Measurements from ENCODE around the gene DHRS7. TPM values are rescaled to one million over a fixed set of nuclear protein-coding genes. Genes with fewer than 3 reads are reported as not detected.
A peak's percentile ranks its signal among the peaks of the same experiment; 100 is the strongest.

Gene DHRS7
- total RNA-seq, 1 donor from 2014 or later = 139 TPM

GRCh38 chr14:60184905-60185555 lies 19.8 kb upstream of the DHRS7 start:
- Histone ChIP-seq H3K36me3 (ENCODE audit: control insufficient read depth in 3 of 3, insufficient read depth in 3 of 3, low read length in 3 of 3) (no peaks in the 10 kb centered on the region), H3K9ac (ENCODE audit: low read depth in 1 of 3, low read length in 3 of 3) (no peak overlapping the region), H3K27ac (ENCODE audit: low read depth, low read length) (no peak overlapping the region), H3K9me3 (ENCODE audit: control insufficient read depth in 3 of 3, low read length in 3 of 3) (no peaks in the 10 kb centered on the region), H3K4me3 (ENCODE audit: low read length in 3 of 3) (no peak overlapping the region), H3K4me1 (ENCODE audit: control insufficient read depth in 3 of 3, insufficient read depth in 3 of 3, low read length in 3 of 3) (peaks cover 0 to 7% (median 4%) of the 10 kb centered on the region in 3 donors), H3K27me3 (ENCODE audit: control insufficient read depth in 3 of 3, insufficient read depth in 3 of 3, low read length in 3 of 3) (no peaks in the 10 kb centered on the region)

GRCh38 chr14:60184146-60184904 lies 19.1 kb upstream of the DHRS7 start:
- H3K27ac ChIP-seq (ENCODE audit: low read depth, low read length) = peak overlapping the region; percentile 76

GRCh38 chr14:60183741-60184140 lies 18.5 kb upstream of the DHRS7 start:
- H3K27me3 ChIP-seq (ENCODE audit: control insufficient read depth in 3 of 3, insufficient read depth in 3 of 3, low read length in 3 of 3) = no peaks in the 10 kb centered on the region
- H3K36me3 ChIP-seq (ENCODE audit: control insufficient read depth in 3 of 3, insufficient read depth in 3 of 3, low read length in 3 of 3) = no peaks in the 10 kb centered on the region
- H3K9ac ChIP-seq (ENCODE audit: low read depth in 1 of 3, low read length in 3 of 3) = peak overlapping the region; percentile 51 to 65 (median 57)
- peaks cover 0 to 7% (median 4%) of the 10 kb centered on the region in 3 donors for H3K4me1 ChIP-seq (ENCODE audit: control insufficient read depth in 3 of 3, insufficient read depth in 3 of 3, low read length in 3 of 3)
- H3K27ac ChIP-seq (ENCODE audit: low read depth, low read length) = peak overlapping the region; percentile 76
- H3K4me3 ChIP-seq (ENCODE audit: low read length in 3 of 3) = peak overlapping the region; percentile 55 to 68 (median 62)
- no peaks in the 10 kb centered on the region for H3K9me3 ChIP-seq (ENCODE audit: control insufficient read depth in 3 of 3, low read length in 3 of 3)

More at GRCh38 chr14:60184146-60184904, 19.1 kb upstream of the DHRS7 start:
- Histone ChIP-seq H3K27me3 (ENCODE audit: control insufficient read depth in 3 of 3, insufficient read depth in 3 of 3, low read length in 3 of 3) (no peaks in the 10 kb centered on the region), H3K9me3 (ENCODE audit: control insufficient read depth in 3 of 3, low read length in 3 of 3) (no peaks in the 10 kb centered on the region), H3K4me3 (ENCODE audit: low read length in 3 of 3) (peak overlapping the region; percentile 55 to 68 (median 62)), H3K4me1 (ENCODE audit: control insufficient read depth in 3 of 3, insufficient read depth in 3 of 3, low read length in 3 of 3) (peaks cover 0 to 7% (median 4%) of the 10 kb centered on the region in 3 donors), H3K36me3 (ENCODE audit: control insufficient read depth in 3 of 3, insufficient read depth in 3 of 3, low read length in 3 of 3) (no peaks in the 10 kb centered on the region), H3K9ac (ENCODE audit: low read depth in 1 of 3, low read length in 3 of 3) (peak overlapping the region; percentile 51 to 65 (median 57))

- H3K27me3 ChIP-seq (ENCODE audit: control insufficient read depth in 3 of 3, insufficient read depth in 3 of 3, low read length in 3 of 3) = no peaks in the 10 kb centered on the region
- H3K4me1 ChIP-seq (ENCODE audit: control insufficient read depth in 3 of 3, insufficient read depth in 3 of 3, low read length in 3 of 3) = peaks cover 0 to 7% (median 4%) of the 10 kb centered on the region in 3 donors
- no peak overlapping the region for H3K4me3 ChIP-seq (ENCODE audit: low read length in 3 of 3)
These were observed 17.9 kb upstream of the DHRS7 start for GRCh38 chr14:60183138-60183537.

GRCh38 chr14:60179431-60179869 lies 14.3 kb upstream of the DHRS7 start:
- H3K4me3 ChIP-seq (ENCODE audit: low read length in 3 of 3) = peak overlapping the region; percentile 7 to 48 (median 30)
- peaks cover 0 to 20% (median 10%) of the 10 kb centered on the region in 3 donors for H3K4me1 ChIP-seq (ENCODE audit: control insufficient read depth in 3 of 3, insufficient read depth in 3 of 3, low read length in 3 of 3)

More at GRCh38 chr14:60183138-60183537, 17.9 kb upstream of the DHRS7 start:
- Histone ChIP-seq H3K36me3 (ENCODE audit: control insufficient read depth in 3 of 3, insufficient read depth in 3 of 3, low read length in 3 of 3) (no peaks in the 10 kb centered on the region), H3K9ac (ENCODE audit: low read depth in 1 of 3, low read length in 3 of 3) (no peak overlapping the region), H3K27ac (ENCODE audit: low read depth, low read length) (peak overlapping the region; percentile 76), H3K9me3 (ENCODE audit: control insufficient read depth in 3 of 3, low read length in 3 of 3) (no peaks in the 10 kb centered on the region)

GRCh38 chr14:60178820-60179219 lies 13.6 kb upstream of the DHRS7 start:
- no peak overlapping the region for H3K4me3 ChIP-seq (ENCODE audit: low read length in 3 of 3)
- H3K9ac ChIP-seq (ENCODE audit: low read depth in 1 of 3, low read length in 3 of 3) = peak overlapping the region in 1 of 3 donors; percentile 67

More at GRCh38 chr14:60179431-60179869, 14.3 kb upstream of the DHRS7 start:
- H3K9me3 ChIP-seq (ENCODE audit: control insufficient read depth in 3 of 3, low read length in 3 of 3) = no peaks in the 10 kb centered on the region
- no peaks in the 10 kb centered on the region for H3K36me3 ChIP-seq (ENCODE audit: control insufficient read depth in 3 of 3, insufficient read depth in 3 of 3, low read length in 3 of 3)
- no peaks in the 10 kb centered on the region for H3K27me3 ChIP-seq (ENCODE audit: control insufficient read depth in 3 of 3, insufficient read depth in 3 of 3, low read length in 3 of 3)
- peak overlapping the region; percentile 93 for H3K27ac ChIP-seq (ENCODE audit: low read depth, low read length)
- peak overlapping the region in 1 of 3 donors; percentile 67 for H3K9ac ChIP-seq (ENCODE audit: low read depth in 1 of 3, low read length in 3 of 3)

GRCh38 chr14:60178164-60178563 lies 13.0 kb upstream of the DHRS7 start:
- H3K27ac ChIP-seq (ENCODE audit: low read depth, low read length) = peak overlapping the region; percentile 93
- H3K27me3 ChIP-seq (ENCODE audit: control insufficient read depth in 3 of 3, insufficient read depth in 3 of 3, low read length in 3 of 3) = no peaks in the 10 kb centered on the region
- no peaks in the 10 kb centered on the region for H3K36me3 ChIP-seq (ENCODE audit: control insufficient read depth in 3 of 3, insufficient read depth in 3 of 3, low read length in 3 of 3)
- no peaks in the 10 kb centered on the region for H3K9me3 ChIP-seq (ENCODE audit: control insufficient read depth in 3 of 3, low read length in 3 of 3)
- H3K4me3 ChIP-seq (ENCODE audit: low read length in 3 of 3) = no peak overlapping the region
- H3K4me1 ChIP-seq (ENCODE audit: control insufficient read depth in 3 of 3, insufficient read depth in 3 of 3, low read length in 3 of 3) = peaks cover 0 to 19% (median 6%) of the 10 kb centered on the region in 3 donors
- H3K9ac ChIP-seq (ENCODE audit: low read depth in 1 of 3, low read length in 3 of 3) = no peak overlapping the region

More at GRCh38 chr14:60178820-60179219, 13.6 kb upstream of the DHRS7 start:
- no peaks in the 10 kb centered on the region for H3K27me3 ChIP-seq (ENCODE audit: control insufficient read depth in 3 of 3, insufficient read depth in 3 of 3, low read length in 3 of 3)
- peaks cover 0 to 23% (median 10%) of the 10 kb centered on the region in 3 donors for H3K4me1 ChIP-seq (ENCODE audit: control insufficient read depth in 3 of 3, insufficient read depth in 3 of 3, low read length in 3 of 3)
- H3K27ac ChIP-seq (ENCODE audit: low read depth, low read length) = peak overlapping the region; percentile 93
- H3K36me3 ChIP-seq (ENCODE audit: control insufficient read depth in 3 of 3, insufficient read depth in 3 of 3, low read length in 3 of 3) = no peaks in the 10 kb centered on the region
- H3K9me3 ChIP-seq (ENCODE audit: control insufficient read depth in 3 of 3, low read length in 3 of 3) = no peaks in the 10 kb centered on the region

- H3K9me3 ChIP-seq (ENCODE audit: control insufficient read depth in 3 of 3, low read length in 3 of 3) = no peaks in the 10 kb centered on the region
- H3K4me1 ChIP-seq (ENCODE audit: control insufficient read depth in 3 of 3, insufficient read depth in 3 of 3, low read length in 3 of 3) = peaks cover 0 to 16% (median 6%) of the 10 kb centered on the region in 3 donors
- no peaks in the 10 kb centered on the region for H3K36me3 ChIP-seq (ENCODE audit: control insufficient read depth in 3 of 3, insufficient read depth in 3 of 3, low read length in 3 of 3)
- H3K4me3 ChIP-seq (ENCODE audit: low read length in 3 of 3) = no peak overlapping the region
- H3K27ac ChIP-seq (ENCODE audit: low read depth, low read length) = peak overlapping the region; percentile 59
- no peaks in the 10 kb centered on the region for H3K27me3 ChIP-seq (ENCODE audit: control insufficient read depth in 3 of 3, insufficient read depth in 3 of 3, low read length in 3 of 3)
- no peak overlapping the region for H3K9ac ChIP-seq (ENCODE audit: low read depth in 1 of 3, low read length in 3 of 3)
These were observed 10.2 kb upstream of the DHRS7 start for GRCh38 chr14:60175255-60175902.

- Histone ChIP-seq H3K9me3 (ENCODE audit: control insufficient read depth in 3 of 3, low read length in 3 of 3) (no peaks in the 10 kb centered on the region), H3K4me3 (ENCODE audit: low read length in 3 of 3) (peak overlapping the region in 1 of 3 donors; percentile 15), H3K36me3 (ENCODE audit: control insufficient read depth in 3 of 3, insufficient read depth in 3 of 3, low read length in 3 of 3) (no peaks in the 10 kb centered on the region), H3K27me3 (ENCODE audit: control insufficient read depth in 3 of 3, insufficient read depth in 3 of 3, low read length in 3 of 3) (no peaks in the 10 kb centered on the region), H3K27ac (ENCODE audit: low read depth, low read length) (peak overlapping the region; percentile 59), H3K4me1 (ENCODE audit: control insufficient read depth in 3 of 3, insufficient read depth in 3 of 3, low read length in 3 of 3) (peaks cover 0 to 16% (median 6%) of the 10 kb centered on the region in 3 donors), H3K9ac (ENCODE audit: low read depth in 1 of 3, low read length in 3 of 3) (no peak overlapping the region)
These were observed 9.4 kb upstream of the DHRS7 start for GRCh38 chr14:60174352-60175254.

Data from skeletal muscle tissue (tissue), 4 donors.